Measurements from ENCODE around the gene MMP1.

DNA sequence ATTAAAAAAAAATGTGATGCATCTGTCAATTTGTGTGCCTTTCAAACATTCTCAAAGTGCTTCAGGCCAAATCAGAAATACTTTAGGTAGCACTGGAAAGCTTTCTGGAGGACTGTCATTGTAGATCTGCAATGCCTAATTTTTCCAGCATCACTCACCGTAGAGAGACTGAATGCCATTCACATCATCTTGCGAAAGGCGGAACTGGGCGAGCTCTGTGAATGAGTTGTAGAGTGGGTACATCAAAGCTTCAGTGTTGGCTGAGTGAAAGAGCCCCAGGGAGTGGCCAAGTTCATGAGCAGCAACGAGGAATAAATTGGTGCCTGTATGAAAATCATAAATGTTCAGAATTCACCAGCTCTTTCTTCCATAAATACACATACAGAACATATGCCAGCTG lies 21.5 kb downstream of the MMP1 start:
- TF ChIP-seq, protein P1, sequence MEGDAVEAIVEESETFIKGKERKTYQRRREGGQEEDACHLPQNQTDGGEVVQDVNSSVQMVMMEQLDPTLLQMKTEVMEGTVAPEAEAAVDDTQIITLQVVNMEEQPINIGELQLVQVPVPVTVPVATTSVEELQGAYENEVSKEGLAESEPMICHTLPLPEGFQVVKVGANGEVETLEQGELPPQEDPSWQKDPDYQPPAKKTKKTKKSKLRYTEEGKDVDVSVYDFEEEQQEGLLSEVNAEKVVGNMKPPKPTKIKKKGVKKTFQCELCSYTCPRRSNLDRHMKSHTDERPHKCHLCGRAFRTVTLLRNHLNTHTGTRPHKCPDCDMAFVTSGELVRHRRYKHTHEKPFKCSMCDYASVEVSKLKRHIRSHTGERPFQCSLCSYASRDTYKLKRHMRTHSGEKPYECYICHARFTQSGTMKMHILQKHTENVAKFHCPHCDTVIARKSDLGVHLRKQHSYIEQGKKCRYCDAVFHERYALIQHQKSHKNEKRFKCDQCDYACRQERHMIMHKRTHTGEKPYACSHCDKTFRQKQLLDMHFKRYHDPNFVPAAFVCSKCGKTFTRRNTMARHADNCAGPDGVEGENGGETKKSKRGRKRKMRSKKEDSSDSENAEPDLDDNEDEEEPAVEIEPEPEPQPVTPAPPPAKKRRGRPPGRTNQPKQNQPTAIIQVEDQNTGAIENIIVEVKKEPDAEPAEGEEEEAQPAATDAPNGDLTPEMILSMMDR (IDR thresholded peaks at IDR 0.05): no peak
- no peak for TF ChIP-seq ZFX (IDR thresholded peaks at IDR 0.05; ENCODE audit: borderline replicate concordance)
